NCI-H2081 treated with DMSO at 0.1 percent for 48 hours (cell line): ENCODE measurements around the gene NR2F1-AS1.
"Not testable (repeated sequence)": the region's sequence is repeated elsewhere in the genome, so short reads cannot be mapped to it uniquely, and the experiment has no call there.

Experiments used
- DNase-seq: peaks from one replicate; lab custom pipeline; 2025; lab: John Stamatoyannopoulos, UW

The NR2F1-AS1 gene

GRCh38 chr5:93517828-93518227 is 63.2 kb downstream of the NR2F1-AS1 start:
- DNase-seq, result no peak

GRCh38 chr5:93513298-93513697 is 67.7 kb downstream of the NR2F1-AS1 start:
- no peak for DNase-seq

GRCh38 chr5:93512799-93513198 is 68.2 kb downstream of the NR2F1-AS1 start:
- DNase-seq, result no peak

- no peak for DNase-seq
Measured at GRCh38 chr5:93511445-93511844, 69.6 kb downstream of the NR2F1-AS1 start.

GRCh38 chr5:93510626-93511380 is 70.2 kb downstream of the NR2F1-AS1 start:
- DNase-seq, result no peak

GRCh38 chr5:93505553-93505952 is 75.5 kb downstream of the NR2F1-AS1 start:
- DNase-seq, result not testable (repeated sequence)

- DNase-seq, result no peak
Measured at GRCh38 chr5:93503598-93504067, 77.4 kb downstream of the NR2F1-AS1 start.

- no peak for DNase-seq
Measured at GRCh38 chr5:93497096-93497495, 83.9 kb downstream of the NR2F1-AS1 start.

GRCh38 chr5:93479982-93480509 is 101.0 kb downstream of the NR2F1-AS1 start:
- DNase-seq, result no peak

GRCh38 chr5:93477816-93478215 is 103.2 kb downstream of the NR2F1-AS1 start:
- DNase-seq, result no peak

GRCh38 chr5:93476251-93476742 is 104.7 kb downstream of the NR2F1-AS1 start:
- no peak for DNase-seq

GRCh38 chr5:93462916-93463315 is 118.1 kb downstream of the NR2F1-AS1 start:
- no peak for DNase-seq

GRCh38 chr5:93461756-93462155 is 119.3 kb downstream of the NR2F1-AS1 start:
- DNase-seq, result no peak

GRCh38 chr5:93460286-93460685 is 120.7 kb downstream of the NR2F1-AS1 start:
- no peak for DNase-seq

- not testable (repeated sequence) for DNase-seq
Measured at GRCh38 chr5:93456796-93457195, 124.2 kb downstream of the NR2F1-AS1 start.

- no peak for DNase-seq
Measured at GRCh38 chr5:93454896-93455295, 126.1 kb downstream of the NR2F1-AS1 start.

- DNase-seq, result no peak
Measured at GRCh38 chr5:93452255-93452654, 128.8 kb downstream of the NR2F1-AS1 start.

- no peak for DNase-seq
Measured at GRCh38 chr5:93438124-93438523, 142.9 kb downstream of the NR2F1-AS1 start.

- no peak for DNase-seq
Measured at GRCh38 chr5:93436083-93436482, 144.9 kb downstream of the NR2F1-AS1 start.

GRCh38 chr5:93433422-93433821 is 147.6 kb downstream of the NR2F1-AS1 start:
- DNase-seq, result no peak

GRCh38 chr5:93431250-93431649 is 149.8 kb downstream of the NR2F1-AS1 start:
- DNase-seq, result no peak

GRCh38 chr5:93430673-93431199 is 150.3 kb downstream of the NR2F1-AS1 start:
- DNase-seq, result no peak

GRCh38 chr5:93430118-93430517 is 150.9 kb downstream of the NR2F1-AS1 start:
- DNase-seq, result no peak
